H1 (cell line): ENCODE data around the gene PLPPR1. TPM values are rescaled to one million over a fixed set of nuclear protein-coding genes. Genes with fewer than 3 reads are reported as not detected.

ENCODE experiments used
- CTCF ChIA-PET: fragments of 300-600 bp; sonication (Branson Sonifier 250); formaldehyde crosslinking; loops from one replicate; lab custom pipeline; 2021; ENCODE audit not compliant: partially characterized antibody; lab: Charles Lee
- POLR2A ChIA-PET: fragments of 300-600 bp; sonication (Branson Sonifier 250); formaldehyde crosslinking; loops from one replicate; lab custom pipeline; 2021; ENCODE audit warnings: inconsistent platforms; ENCODE audit not compliant: partially characterized antibody; lab: Charles Lee
- DNase-seq, 2 experiments: peaks; one replicate each; pipeline versions ENCODE4 v3.0.0 to v3.0.0-alpha.2; 2010 to 2022; ENCODE audit warnings: low spot score in 2 of 2, low read depth in 1 of 2, mixed read lengths in 1 of 2
- FAIRE-seq: peaks from 2 replicates; lab custom pipeline; 2011; peaks lifted over from hg19 to GRCh38; lab: Jason Lieb, UNC
- H2AFZ ChIP-seq: 2 replicates; pipeline ENCODE4 v1.8.1; 2012; ENCODE audit warnings: low read length, inconsistent platforms
- H2AK5ac ChIP-seq: 2 replicates; pipeline ENCODE4 v1.6.1; 2013; ENCODE audit warnings: low read depth, low read length
- H2BK120ac ChIP-seq: replicated peaks from 2 replicates; pipeline ENCODE3; 2013; ENCODE audit warnings: low read depth, low read length, inconsistent platforms
- H2BK12ac ChIP-seq: 2 replicates; pipeline ENCODE4 v1.6.1; 2013; ENCODE audit warnings: low read depth, low read length
- H2BK15ac ChIP-seq: 2 replicates; pipeline ENCODE4 v1.6.1; 2013; ENCODE audit warnings: low read length
- H2BK20ac ChIP-seq: 2 replicates; pipeline ENCODE4 v1.6.1; 2013; ENCODE audit warnings: low read length
- H2BK5ac ChIP-seq: 2 replicates; pipeline ENCODE4 v1.6.1; 2013; ENCODE audit warnings: low read depth, low read length
- H3K14ac ChIP-seq: 2 replicates; pipeline ENCODE4 v1.6.1; 2013; ENCODE audit warnings: inconsistent platforms; ENCODE audit not compliant: insufficient read length
- H3K18ac ChIP-seq: 2 replicates; pipeline ENCODE4 v1.6.1; 2013; ENCODE audit warnings: low read length; ENCODE audit errors: extremely low read depth
- H3K23ac ChIP-seq: 2 replicates; pipeline ENCODE4 v1.6.1; 2013; ENCODE audit warnings: inconsistent platforms; ENCODE audit not compliant: insufficient read length
- H3K23me2 ChIP-seq: 2 replicates; pipeline ENCODE4 v1.6.1; 2013; ENCODE audit warnings: low read depth, low read length
- H3K27ac ChIP-seq: 2 replicates; pipeline ENCODE4 v1.6.1; 2011; ENCODE audit warnings: low read depth, low read length, inconsistent platforms
- H3K27me3 ChIP-seq, 4 experiments: replicated peaks in 1 of 4; 1 replicate in 1 of 4; 2 replicates in 3 of 4; pipeline versions ENCODE4 v1.6.1 to v1.8.1; 2011 to 2013; ENCODE audit warnings: low read length in 3 of 4, mild to moderate bottlenecking in 3 of 4, inconsistent platforms in 2 of 4, mixed read lengths in 2 of 4, moderate library complexity in 1 of 4; ENCODE audit not compliant: control insufficient read depth in 3 of 4, insufficient read depth in 3 of 4; ENCODE audit errors: extremely low read depth in 1 of 4
- H3K36me3 ChIP-seq, 4 experiments: 2 replicates each; pipeline versions ENCODE4 v1.6.1 to v1.8.1; 2011 to 2013; ENCODE audit warnings: mild to moderate bottlenecking in 4 of 4, low read length in 3 of 4, moderate library complexity in 2 of 4, control low read depth in 1 of 4, inconsistent platforms in 1 of 4; ENCODE audit not compliant: insufficient read depth in 4 of 4, control insufficient read depth in 2 of 4
- H3K4ac ChIP-seq: replicated peaks from 2 replicates; pipeline ENCODE3; 2013; ENCODE audit warnings: low read length, low read depth, mixed read lengths, inconsistent platforms; ENCODE audit not compliant: insufficient read length
- H3K4me1 ChIP-seq, 4 experiments: replicated peaks in 1 of 4; 1 replicate in 1 of 4; 2 replicates in 3 of 4; pipeline versions ENCODE4 v1.6.1 to v1.8.1; 2011 to 2013; ENCODE audit warnings: low read length in 3 of 4, inconsistent platforms in 2 of 4, mixed read lengths in 1 of 4; ENCODE audit not compliant: insufficient read depth in 4 of 4, control insufficient read depth in 3 of 4
- H3K4me2 ChIP-seq, 2 experiments: 2 replicates each; pipeline versions ENCODE4 v1.6.1 to v1.8.1; 2011 to 2013; ENCODE audit warnings: low read depth in 2 of 2, low read length in 2 of 2, control low read depth in 1 of 2, inconsistent platforms in 1 of 2, mild to moderate bottlenecking in 1 of 2; ENCODE audit not compliant: insufficient read depth in 1 of 2
- H3K4me3 ChIP-seq, 4 experiments: fragments of 200-600, 300-600 bp in 1 of 4; sonication (generic), shearing (Covaris generic), sonication (Bioruptor Twin) in 1 of 4; 2 replicates each; pipeline versions ENCODE4 v1.5.1 to v1.8.1; 2011 to 2016; ENCODE audit warnings: low read length in 4 of 4, low read depth in 3 of 4, control low read depth in 2 of 4, inconsistent platforms in 2 of 4, mild to moderate bottlenecking in 2 of 4, mixed read lengths in 1 of 4, moderate library complexity in 1 of 4; ENCODE audit not compliant: insufficient read depth in 2 of 4; ENCODE audit errors: extremely low read depth in 1 of 4
- H3K56ac ChIP-seq: replicated peaks from 2 replicates; pipeline ENCODE3; 2013; ENCODE audit warnings: low read depth, mild to moderate bottlenecking, mixed read lengths, low read length, inconsistent platforms; ENCODE audit not compliant: insufficient read length
- H3K79me1 ChIP-seq: 2 replicates; pipeline ENCODE4 v1.6.1; 2013; ENCODE audit warnings: low read depth, low read length, control low read depth
- H3K79me2 ChIP-seq, 2 experiments: 2 replicates each; pipeline versions ENCODE4 v1.6.1 to v1.8.1; 2012 to 2013; ENCODE audit warnings: low read length in 2 of 2, mild to moderate bottlenecking in 2 of 2, inconsistent platforms in 1 of 2; ENCODE audit not compliant: insufficient read depth in 2 of 2, control insufficient read depth in 1 of 2
- H3K9ac ChIP-seq, 4 experiments: replicated peaks in 1 of 4; 1 replicate in 1 of 4; 2 replicates in 3 of 4; pipeline versions ENCODE4 v1.6.1 to v1.8.1; 2011 to 2013; ENCODE audit warnings: low read depth in 3 of 4, low read length in 3 of 4, control low read depth in 2 of 4, mild to moderate bottlenecking in 2 of 4, moderate library complexity in 2 of 4, inconsistent platforms in 1 of 4; ENCODE audit errors: extremely low read depth in 1 of 4
- H3K9me3 ChIP-seq, 2 experiments: 2 replicates each; pipeline versions ENCODE4 v1.6.1 to v1.8.1; 2012 to 2013; ENCODE audit warnings: mild to moderate bottlenecking in 2 of 2, moderate library complexity in 2 of 2, control low read depth in 1 of 2, inconsistent platforms in 1 of 2, low read depth in 1 of 2, low read length in 1 of 2, mixed read lengths in 1 of 2; ENCODE audit not compliant: insufficient read depth in 2 of 2
- H4K20me1 ChIP-seq, 2 experiments: replicated peaks in 1 of 2; 2 replicates each; pipeline versions ENCODE3 to v1.8.1; 2011 to 2013; ENCODE audit warnings: inconsistent platforms in 2 of 2, low read length in 2 of 2, mild to moderate bottlenecking in 1 of 2; ENCODE audit not compliant: insufficient read depth in 2 of 2, control insufficient read depth in 1 of 2
- H4K5ac ChIP-seq: 2 replicates; pipeline ENCODE4 v1.6.1; 2013; ENCODE audit warnings: low read length, low read depth, mixed read lengths, inconsistent platforms; ENCODE audit not compliant: insufficient read length
- H4K8ac ChIP-seq: 2 replicates; pipeline ENCODE4 v1.8.0; 2013; ENCODE audit warnings: mild to moderate bottlenecking, moderate library complexity, low read length, inconsistent platforms; ENCODE audit not compliant: insufficient read depth; ENCODE audit errors: extremely low read depth
- H4K91ac ChIP-seq: replicated peaks from 2 replicates; pipeline ENCODE3; 2013; ENCODE audit warnings: low read length, mixed read lengths, inconsistent platforms; ENCODE audit not compliant: insufficient read length
- BACH1 ChIP-seq: IDR thresholded peaks from 2 replicates; pipeline ENCODE4 v1.6.1; 2012; ENCODE audit warnings: low read length, improper control_type of control experiment
- RBBP5 ChIP-seq: IDR thresholded peaks from 2 replicates; pipeline ENCODE4 v1.7.1; 2012; ENCODE audit warnings: low read depth, mild to moderate bottlenecking, inconsistent platforms, low read length, moderate library complexity, borderline replicate concordance
- WGBS, 2 experiments: shearing (Covaris generic) in 1 of 2; methylation state at CpG; one replicate each; pipeline versions ENCODE4 v1.1.6 to v1.1.7; 2013 to 2015; ENCODE audit warnings: low lambda C conversion rate in 2 of 2, mixed read lengths in 2 of 2, inconsistent platforms in 1 of 2, low coverage in 1 of 2, missing lambda C conversion rate in 1 of 2; ENCODE audit not compliant: insufficient replicate concordance in 2 of 2, insufficient coverage in 1 of 2, insufficient read length in 1 of 2; ENCODE audit errors: extremely low coverage in 1 of 2, missing lambda C conversion rate in 1 of 2; 5-methylcytosine and 5-hydroxymethylcytosine counted together
- polyA plus RNA-seq, 7 experiments: library from polyadenylated mRNA; depleted of rRNA in 3 of 7; stranded (reverse) in 5 of 7; unstranded in 2 of 7; fragments of >200 nt in 5 of 7; fragments of 200-250 nt in 2 of 7; gene quantifications; 1 replicate in 5 of 7; 2 replicates in 1 of 7; 4 replicates in 1 of 7; pipeline versions ENCODE4 v1.2.1 to v1.2.3, GENCODE V29; 2011 to 2013; ENCODE audit warnings: missing spikeins in 2 of 7, mixed read lengths in 2 of 7
- total RNA-seq: library from RNA; stranded (reverse); fragmentation: NEBNext Ultra II Directional; extraction: Animal tissue kit (Norgen Biotek cat#: 25700); gene quantifications from 2 replicates; pipeline ENCODE4 v1.2.1, GENCODE V29; 2021

PLPPR1 gene
- total and polyA plus RNA-seq, 2 of the 8 experiments (the other 6 are each of a cell fraction or from before 2014, with no cell fraction given), result 1.4 to 1.8 TPM

- WGBS, 2 experiments, result 89% methylated on average over 1 of the region's 1 CpG; no CpG with 5 or more reads in 1 of the 2 experiments
- Histone ChIP-seq H3K18ac (no peak overlapping the region), H3K23me2 (no peaks in the 10 kb centered on the region; the same call in 1 of the 2 replicates), H3K4me3 (no peak overlapping the region), H3K79me2 (no peaks in the 10 kb centered on the region), H3K27ac (no peak overlapping the region), H2BK5ac (no peak overlapping the region), H3K14ac (no peak overlapping the region), H3K9ac (no peak overlapping the region), H2AFZ (no peak overlapping the region), H4K8ac (no peak overlapping the region), H3K23ac (no peak overlapping the region), H3K4me1 (peaks cover 0 to 7% (median 3%) of the 10 kb centered on the region in 4 experiments; a peak in 4 of 7 replicates), H2BK15ac (no peak overlapping the region), H2BK120ac (no peak overlapping the region), H3K56ac (no peak overlapping the region), H4K20me1 (no peaks in the 10 kb centered on the region), H4K91ac (no peak overlapping the region), H4K5ac (no peak overlapping the region), H3K4ac (no peak overlapping the region), H3K4me2 (no peak overlapping the region), H3K36me3 (no peaks in the 10 kb centered on the region), H3K27me3 (peaks cover 0 to 2% (median 0%) of the 10 kb centered on the region in 4 experiments; a peak in 1 of 7 replicates), H2BK12ac (no peak overlapping the region), H3K79me1 (no peaks in the 10 kb centered on the region), H2AK5ac (no peak overlapping the region), H3K9me3 (no peaks in the 10 kb centered on the region; a peak in 1 of 4 replicates), H2BK20ac (no peak overlapping the region)
- POLR2A ChIA-PET, result no interaction called here
- DNase-seq, result no peak
- no peak for FAIRE-seq
- CTCF ChIA-PET, result interaction anchor here (0.6 to 1.1 kb wide), 2 partner anchors 35 to 594 kb away, joined by 3 to 4 read pairs; no protein-coding TSS in a partner anchor
- TF ChIP-seq RBBP5 (no peak), BACH1 (no peak)
Measured at GRCh38 chr9:101167490-101168134, 139.1 kb downstream of the PLPPR1 start.
